ENCODE measurements around the gene MAF.

Gene MAF

DNA sequence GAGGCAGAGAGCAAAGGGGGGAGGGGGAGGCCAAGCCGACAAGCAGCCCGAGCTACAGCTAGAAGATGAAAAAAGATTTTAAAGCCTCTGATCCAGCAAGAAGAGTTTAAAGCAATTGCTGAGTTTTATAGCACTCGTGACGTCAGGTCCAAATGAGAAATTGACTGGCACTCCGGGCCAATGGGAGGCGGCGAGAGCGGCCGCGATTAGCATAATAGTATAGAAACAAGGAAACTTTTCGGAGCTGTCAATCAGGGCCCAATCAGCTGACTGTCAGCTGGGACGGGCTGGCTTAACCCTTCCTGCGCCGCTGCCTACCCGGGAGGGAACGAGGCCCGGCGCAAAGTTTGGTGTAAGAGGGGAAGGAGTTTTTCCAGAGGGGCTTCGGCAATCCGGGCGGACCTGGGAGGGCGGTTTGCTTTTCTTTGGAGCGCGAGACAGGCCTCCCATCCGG is at the start of gene MAF:
TSS of gene MAF (minus strand) at position 100 of the 454 bp plus-strand sequence. CDS start 835 bp downstream, outside the sequence.
- peak; percentile 71 to 97 (median 84) for DNase-seq
- intact Hi-C loops (cut with DNase I): loop anchor here (5.0 to 10.0 kb wide), 4 partner anchors 316 to 1478 kb away; no protein-coding TSS in a partner anchor

GRCh38 chr16:79648826-79649225 is 48.3 kb upstream of the MAF start:
- no peak for DNase-seq
- intact Hi-C loops (cut with DNase I): no loop called here

GRCh38 chr16:79647586-79647985 is 47.0 kb upstream of the MAF start:
- intact Hi-C loops (cut with DNase I): no loop called here
- DNase-seq: no peak

GRCh38 chr16:79645701-79646100 is 45.2 kb upstream of the MAF start:
- intact Hi-C loops (cut with DNase I): no loop called here
- no peak for DNase-seq

DNA sequence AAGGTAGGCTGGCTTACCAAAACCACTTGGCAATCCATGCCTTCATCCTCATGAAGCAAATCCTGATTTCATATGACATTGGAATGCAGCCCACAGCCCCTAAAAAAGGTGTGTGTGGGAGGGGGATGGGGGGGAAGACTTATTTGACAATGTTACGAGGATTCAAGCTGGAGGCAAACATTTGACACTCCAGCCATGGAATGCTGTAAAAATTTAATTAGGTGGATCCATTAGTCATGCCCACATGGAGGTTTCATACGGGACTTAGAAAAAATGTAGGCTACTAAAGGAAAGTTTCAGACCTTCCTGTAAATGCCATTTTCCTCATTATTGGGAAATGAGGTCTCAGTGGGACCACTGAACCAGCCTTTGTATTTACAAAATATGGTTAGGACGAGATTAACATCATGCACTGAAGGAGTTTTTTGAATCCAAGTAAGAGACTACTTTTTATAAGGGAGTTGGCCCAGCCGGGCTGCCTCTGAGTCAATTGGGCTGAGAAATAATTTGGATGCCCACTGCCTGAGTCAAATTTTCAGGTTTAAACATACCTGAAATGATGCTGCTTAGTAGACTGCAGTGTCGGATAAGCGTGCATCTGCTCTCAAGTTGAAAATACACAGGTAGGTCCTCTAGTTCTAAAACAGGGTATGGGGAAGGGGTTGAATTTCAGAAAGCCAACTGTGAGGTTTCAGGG is 44.6 kb upstream of the MAF start:
- intact Hi-C loops (cut with DNase I): no loop called here
- no peak for DNase-seq

GRCh38 chr16:79642652-79643051 is 42.1 kb upstream of the MAF start:
- no peak for DNase-seq
- intact Hi-C loops (cut with DNase I): no loop called here

GRCh38 chr16:79640513-79641360 is 40.2 kb upstream of the MAF start:
- intact Hi-C loops (cut with DNase I): no loop called here
- DNase-seq: no peak

DNA sequence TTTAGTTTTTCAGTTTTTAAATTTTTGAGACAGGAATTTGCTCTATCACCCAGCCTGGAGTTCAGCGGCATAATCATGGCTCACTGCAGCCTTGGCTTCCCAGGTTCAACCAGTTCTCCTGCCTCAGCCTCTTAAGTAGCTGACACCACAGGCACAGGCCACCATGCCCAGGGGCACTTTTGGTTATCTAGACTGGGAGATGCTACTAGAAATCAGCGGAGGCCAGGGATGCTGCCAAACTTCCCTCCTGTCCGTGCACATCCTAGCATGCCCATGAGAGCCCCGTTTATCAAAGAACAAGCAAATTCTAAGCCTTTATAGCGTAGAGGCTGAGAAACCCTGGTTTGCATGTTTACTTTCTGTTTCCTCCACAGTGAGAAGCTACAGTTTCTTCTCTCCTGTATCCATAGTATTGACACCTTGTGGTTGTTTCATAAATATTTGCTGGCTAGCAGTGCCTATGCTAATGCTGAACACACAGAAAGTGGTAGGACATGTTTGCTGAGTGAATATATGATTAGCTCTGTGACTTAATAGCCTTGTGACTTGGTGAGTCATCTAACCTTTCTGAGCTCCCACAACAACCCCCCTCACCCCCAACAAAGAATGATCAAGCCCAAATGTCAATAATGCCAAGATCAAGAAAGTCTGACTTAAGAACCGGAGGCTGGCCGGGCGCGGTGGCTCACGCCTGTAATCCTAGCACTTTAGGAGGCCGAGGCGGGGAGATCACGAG is 39.2 kb upstream of the MAF start:
- intact Hi-C loops (cut with DNase I): no loop called here
- DNase-seq: no peak

DNA sequence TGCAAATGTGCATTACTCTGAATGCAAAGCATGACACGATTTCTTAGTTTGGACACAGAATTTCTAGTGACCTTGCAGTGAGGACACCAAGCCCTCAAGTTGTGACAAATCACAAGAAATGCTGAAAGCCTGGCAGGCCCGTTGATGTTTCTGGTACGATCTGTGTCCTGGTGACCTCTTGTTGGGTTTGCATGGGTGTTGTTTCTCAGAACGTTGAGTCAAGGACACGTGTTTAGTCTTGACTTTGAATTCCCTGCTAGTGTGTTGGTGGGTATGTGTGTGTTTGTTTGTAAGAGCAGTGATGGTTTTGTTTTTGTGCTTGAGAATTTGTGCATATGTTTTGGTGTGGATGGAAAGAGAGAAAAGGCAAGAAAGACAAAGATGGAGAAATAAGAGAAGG is 37.8 kb upstream of the MAF start:
- intact Hi-C loops (cut with DNase I): no loop called here
- no peak for DNase-seq

- intact Hi-C loops (cut with DNase I): no loop called here
- no peak for DNase-seq
Measured at GRCh38 chr16:79635488-79635887, 35.0 kb upstream of the MAF start.

- intact Hi-C loops (cut with DNase I): no loop called here
- no peak for DNase-seq
Measured at GRCh38 chr16:79634298-79634697, 33.8 kb upstream of the MAF start.

DNA sequence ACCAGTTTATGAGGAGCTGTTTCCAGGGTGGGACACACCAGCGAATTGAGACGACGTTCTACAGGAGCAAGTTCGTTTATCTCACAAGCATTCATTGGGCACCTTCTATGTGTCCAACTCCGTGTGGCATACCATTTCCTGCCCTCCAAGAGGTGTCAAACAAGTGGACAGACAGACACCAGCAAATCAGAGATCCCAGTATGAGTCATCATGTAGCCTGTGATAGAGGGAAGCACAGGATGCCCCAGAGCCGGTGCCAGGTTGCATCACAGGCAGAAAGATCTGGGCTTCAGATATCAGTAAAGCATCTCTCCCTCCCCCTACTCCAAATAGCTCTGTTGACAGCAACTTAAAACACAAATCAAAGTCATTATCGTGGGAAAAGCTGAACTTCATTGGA is 31.8 kb upstream of the MAF start:
- no peak for DNase-seq
- intact Hi-C loops (cut with DNase I): no loop called here

DNA sequence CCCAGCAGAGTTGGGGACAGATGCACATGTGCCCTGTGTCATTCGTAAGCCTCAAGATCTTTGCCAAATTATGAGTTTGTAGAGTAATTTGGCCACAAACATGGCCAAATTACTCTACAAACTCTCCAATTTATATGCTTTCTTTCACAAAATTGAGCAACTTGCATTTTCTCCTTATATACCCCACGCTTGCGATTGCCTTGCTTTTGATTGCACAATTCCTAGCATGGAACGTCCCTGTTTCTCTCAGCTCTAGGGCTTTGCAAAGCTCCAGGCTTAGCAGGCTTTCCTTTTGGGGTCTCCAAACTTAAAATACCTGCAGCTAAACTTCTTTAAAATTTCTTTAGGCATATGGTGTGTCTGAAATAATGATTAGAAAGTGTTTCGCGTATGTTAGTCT is 28.5 kb upstream of the MAF start:
- intact Hi-C loops (cut with DNase I): no loop called here
- DNase-seq: no peak

DNA sequence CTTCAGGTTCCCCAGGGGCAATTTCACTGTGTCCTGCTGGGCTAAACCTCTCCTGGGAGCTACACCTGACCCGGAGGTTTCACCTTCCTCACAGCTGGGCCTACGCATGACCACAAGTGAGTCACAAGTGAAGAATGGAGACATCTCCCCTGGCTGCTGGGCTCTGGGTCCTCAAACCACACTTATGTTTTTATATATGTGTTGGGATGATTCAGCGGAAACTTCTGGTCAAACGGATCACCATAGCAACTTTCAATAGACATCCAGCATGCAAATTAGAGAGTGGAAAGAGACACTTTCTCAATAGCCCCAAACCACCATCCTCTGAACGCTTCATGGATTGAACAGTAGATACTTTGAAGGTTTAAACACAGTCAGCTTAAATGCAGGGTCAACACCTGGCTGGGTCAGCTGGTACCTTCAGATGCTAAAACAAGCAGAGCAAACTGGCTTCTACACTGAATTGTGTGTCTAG is 28.0 kb upstream of the MAF start:
- DNase-seq: no peak
- intact Hi-C loops (cut with DNase I): no loop called here

DNA sequence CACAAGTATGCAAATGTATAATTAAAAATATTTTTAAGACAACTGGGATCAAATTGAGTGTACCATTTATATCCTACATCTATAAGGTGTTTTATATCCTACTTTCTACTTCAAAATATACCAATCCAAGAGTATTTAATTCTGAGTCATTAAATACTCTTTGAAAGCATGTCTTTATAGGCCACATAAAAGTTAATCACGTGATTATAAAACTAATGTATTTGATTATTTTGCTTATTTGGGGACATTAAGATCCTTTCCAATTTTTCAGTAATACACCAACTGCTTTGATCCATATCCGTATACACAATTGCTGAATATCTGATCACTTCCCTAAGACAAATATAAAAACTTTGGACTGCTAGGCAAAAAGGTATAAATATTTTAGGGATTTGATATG is 26.6 kb upstream of the MAF start:
- DNase-seq: no peak
- intact Hi-C loops (cut with DNase I): no loop called here

DNA sequence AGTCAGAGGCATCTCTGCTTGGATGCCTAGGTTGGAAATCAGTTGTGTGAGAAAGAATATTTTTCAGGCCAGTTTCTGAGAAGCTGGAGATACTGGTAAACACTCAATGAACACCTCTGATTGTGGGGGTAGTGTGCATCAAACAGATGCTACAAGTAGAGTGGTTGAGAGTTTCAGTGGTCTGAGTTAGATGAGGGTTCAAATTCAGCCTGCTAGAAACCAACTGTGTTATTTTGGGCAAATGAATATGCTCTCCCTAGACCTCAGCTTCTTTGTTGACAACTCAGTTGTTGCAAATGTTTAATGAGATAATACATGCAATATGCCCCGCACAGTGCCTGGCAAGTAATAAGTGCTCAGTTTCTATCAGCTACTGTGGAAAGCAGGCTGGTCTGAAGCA is 25.2 kb upstream of the MAF start:
- DNase-seq: no peak
- intact Hi-C loops (cut with DNase I): no loop called here

DNA sequence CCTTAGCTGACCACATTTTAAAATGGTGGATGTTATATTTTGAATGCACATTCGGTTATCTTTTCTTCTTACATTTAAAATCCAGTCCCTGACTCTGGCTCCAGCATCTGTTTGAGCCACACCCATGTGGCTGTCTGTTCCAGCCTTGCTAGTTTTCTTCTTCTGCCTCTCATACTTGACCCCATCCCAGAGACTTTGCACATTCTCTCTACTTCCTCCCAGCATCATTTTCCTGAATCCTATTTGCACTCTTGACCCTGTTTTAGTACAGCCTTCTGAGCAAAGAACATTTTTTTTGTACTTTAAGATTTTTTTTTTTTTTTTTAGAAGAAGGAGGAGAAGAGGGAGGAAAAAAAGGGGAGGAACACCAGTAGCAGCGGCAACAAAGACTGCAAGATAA is 23.3 kb upstream of the MAF start:
- no peak for DNase-seq
- intact Hi-C loops (cut with DNase I): no loop called here

GRCh38 chr16:79623062-79623461 is 22.5 kb upstream of the MAF start:
- intact Hi-C loops (cut with DNase I): no loop called here
- DNase-seq: no peak

- no peak for DNase-seq
- intact Hi-C loops (cut with DNase I): no loop called here
Measured at GRCh38 chr16:79621027-79621426, 20.5 kb upstream of the MAF start.

DNA sequence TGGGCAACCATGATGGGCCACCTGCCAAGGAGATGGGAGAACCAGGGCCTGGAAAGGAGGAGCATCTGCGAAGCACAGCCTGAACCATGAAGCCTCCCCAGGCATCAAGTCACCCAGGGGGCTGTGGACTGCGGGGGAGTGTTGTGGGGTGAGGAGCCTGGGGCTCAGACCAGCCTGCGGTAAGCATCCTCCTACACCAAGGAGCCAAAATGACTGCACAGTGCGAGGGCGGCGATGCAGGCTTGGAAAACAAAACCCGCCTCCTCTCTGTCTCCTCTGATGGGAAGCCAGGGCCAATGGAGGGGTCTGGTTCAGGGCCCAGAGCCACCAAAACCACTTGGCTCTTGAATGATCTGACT is 18.1 kb upstream of the MAF start:
- no peak for DNase-seq
- intact Hi-C loops (cut with DNase I): no loop called here

DNA sequence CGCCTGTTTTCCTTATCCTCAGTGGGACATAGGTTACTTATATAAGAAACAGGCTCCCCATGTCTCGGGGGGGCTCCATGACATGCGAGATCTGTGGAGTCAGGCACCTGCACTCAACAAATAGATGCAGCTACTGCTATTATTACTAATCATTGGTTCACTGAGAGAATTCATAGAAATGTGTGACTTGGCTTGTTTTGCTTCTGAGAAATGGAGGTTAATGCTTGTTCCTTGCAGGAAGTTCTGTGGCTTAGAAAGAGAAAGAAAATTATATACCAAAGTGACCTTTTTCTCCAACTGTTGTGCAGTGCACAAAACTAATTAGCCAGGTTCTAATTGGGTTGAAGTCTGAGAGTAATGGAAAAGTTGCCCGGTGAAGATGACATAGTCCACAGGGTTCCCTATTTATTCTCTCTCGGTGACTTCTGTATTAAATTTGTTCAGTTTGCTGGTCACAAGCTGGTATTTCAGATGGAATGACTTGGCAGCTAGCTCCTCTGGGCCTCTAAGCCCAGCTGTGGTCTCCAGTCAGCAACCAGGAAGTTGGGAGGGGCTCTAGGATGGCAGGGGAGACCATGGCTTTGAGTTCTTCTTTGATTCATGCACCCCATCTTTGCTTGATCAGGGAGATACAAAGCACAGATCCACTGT is 17.6 kb upstream of the MAF start:
- intact Hi-C loops (cut with DNase I): no loop called here
- no peak for DNase-seq

Measured in posterior cingulate gyrus (tissue), 11 donors.